Measurements from ENCODE around the gene FMR1.

DNA sequence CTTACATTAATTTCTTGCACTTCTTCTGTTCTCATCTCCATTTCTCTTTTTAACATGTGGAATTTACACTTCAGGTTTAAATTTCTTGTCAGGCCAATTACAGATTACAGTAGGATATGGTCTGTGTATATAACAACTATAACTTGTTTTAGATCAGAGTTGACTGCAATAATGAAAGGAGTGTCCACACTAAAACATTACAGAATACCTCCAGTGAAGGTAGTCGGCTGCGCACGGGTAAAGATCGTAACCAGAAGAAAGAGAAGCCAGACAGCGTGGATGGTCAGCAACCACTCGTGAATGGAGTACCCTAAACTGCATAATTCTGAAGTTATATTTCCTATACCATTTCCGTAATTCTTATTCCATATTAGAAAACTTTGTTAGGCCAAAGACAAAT, 36.8 kb downstream of the FMR1 start:
- no peak for TF ChIP-seq TAF1 (IDR thresholded peaks at IDR 0.05; ENCODE audit: borderline replicate concordance, insufficient read depth, low read length)
- TF ChIP-seq SIN3A (IDR thresholded peaks at IDR 0.05; ENCODE audit: borderline replicate concordance, insufficient read depth, low read length), result no peak
- TF ChIP-seq, protein P1, sequence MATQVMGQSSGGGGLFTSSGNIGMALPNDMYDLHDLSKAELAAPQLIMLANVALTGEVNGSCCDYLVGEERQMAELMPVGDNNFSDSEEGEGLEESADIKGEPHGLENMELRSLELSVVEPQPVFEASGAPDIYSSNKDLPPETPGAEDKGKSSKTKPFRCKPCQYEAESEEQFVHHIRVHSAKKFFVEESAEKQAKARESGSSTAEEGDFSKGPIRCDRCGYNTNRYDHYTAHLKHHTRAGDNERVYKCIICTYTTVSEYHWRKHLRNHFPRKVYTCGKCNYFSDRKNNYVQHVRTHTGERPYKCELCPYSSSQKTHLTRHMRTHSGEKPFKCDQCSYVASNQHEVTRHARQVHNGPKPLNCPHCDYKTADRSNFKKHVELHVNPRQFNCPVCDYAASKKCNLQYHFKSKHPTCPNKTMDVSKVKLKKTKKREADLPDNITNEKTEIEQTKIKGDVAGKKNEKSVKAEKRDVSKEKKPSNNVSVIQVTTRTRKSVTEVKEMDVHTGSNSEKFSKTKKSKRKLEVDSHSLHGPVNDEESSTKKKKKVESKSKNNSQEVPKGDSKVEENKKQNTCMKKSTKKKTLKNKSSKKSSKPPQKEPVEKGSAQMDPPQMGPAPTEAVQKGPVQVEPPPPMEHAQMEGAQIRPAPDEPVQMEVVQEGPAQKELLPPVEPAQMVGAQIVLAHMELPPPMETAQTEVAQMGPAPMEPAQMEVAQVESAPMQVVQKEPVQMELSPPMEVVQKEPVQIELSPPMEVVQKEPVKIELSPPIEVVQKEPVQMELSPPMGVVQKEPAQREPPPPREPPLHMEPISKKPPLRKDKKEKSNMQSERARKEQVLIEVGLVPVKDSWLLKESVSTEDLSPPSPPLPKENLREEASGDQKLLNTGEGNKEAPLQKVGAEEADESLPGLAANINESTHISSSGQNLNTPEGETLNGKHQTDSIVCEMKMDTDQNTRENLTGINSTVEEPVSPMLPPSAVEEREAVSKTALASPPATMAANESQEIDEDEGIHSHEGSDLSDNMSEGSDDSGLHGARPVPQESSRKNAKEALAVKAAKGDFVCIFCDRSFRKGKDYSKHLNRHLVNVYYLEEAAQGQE (IDR thresholded peaks at IDR 0.05; ENCODE audit: insufficient read depth in 1 of 2, low read depth in 2 of 2, low read length in 2 of 2), result no peak

All from PFSK-1 (cell line).